Measurements from ENCODE around the gene DDX23.

Gene DDX23

GRCh38 chr12:48800971-48801370 is 51.0 kb downstream of the DDX23 start:
- no peak for DNase-seq (ENCODE audit: low read depth in 4 of 4, low spot score in 1 of 4)

- DNase-seq (ENCODE audit: low read depth in 4 of 4, low spot score in 1 of 4), result no peak
Observed at GRCh38 chr12:48800457-48800856, 51.5 kb downstream of the DDX23 start.

DNA sequence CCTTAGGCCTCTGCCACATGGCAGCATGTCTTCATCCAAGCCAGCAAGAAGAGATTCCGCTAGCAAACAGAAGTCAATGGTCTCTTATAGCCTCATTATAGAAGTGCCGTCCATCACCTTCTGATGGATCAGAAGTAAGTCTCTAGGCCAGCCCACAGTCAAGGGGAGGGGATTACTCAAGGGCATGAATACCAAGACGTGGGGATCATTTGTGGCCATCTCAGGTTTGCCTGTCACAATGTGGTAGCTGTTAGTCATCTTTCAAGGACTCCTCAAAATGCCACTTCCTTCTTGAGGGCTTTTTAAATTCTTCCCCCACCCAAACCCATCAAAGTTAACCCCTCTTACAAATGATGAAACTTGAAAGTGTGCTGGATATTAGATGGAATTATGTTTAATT is 55.0 kb downstream of the DDX23 start:
- no peak for DNase-seq (ENCODE audit: low read depth in 4 of 4, low spot score in 1 of 4)

DNA sequence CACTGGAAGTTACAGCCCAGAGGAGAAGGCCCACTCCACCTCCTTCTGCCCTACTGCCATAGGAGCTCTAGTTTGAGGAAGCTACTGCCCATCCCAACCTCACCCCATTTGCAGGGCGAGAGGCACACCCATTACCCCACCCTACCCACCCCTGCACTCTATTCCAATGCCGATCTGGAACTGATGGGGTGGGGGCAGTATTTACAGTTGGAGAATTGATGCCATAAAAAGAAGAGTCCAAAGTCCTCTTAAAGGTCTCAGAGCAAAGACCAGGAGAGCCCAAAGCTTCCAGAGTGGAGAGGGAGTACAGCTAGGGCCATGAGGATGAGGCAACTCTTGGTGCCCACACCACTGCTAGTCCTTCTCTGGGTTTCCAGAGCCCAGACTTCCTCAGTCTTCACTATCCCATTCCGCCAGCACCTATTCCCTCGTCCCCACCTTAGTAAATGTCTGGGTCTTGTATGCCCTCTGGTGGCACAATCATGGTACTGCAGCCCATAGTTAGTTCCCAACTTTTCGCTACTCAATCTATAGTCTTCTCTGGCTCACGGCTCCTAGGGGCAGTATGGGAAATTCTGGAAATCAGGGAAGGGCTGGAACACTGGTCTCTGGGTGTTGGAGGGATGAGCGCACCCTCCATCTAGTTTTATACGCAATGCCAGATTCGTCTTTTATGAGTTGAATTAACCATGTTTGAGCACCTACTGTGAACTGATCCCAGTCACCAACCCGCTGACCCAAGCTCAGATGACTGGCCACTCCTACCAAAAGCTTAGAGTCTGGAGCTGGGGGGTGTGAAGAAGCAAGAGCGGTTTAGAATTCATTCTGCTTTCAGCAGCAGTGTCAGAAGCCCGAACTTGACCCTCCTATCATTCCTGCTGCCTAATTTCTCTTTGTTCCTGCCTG is 56.2 kb downstream of the DDX23 start:
- DNase-seq (ENCODE audit: low read depth in 4 of 4, low spot score in 1 of 4), result peak in 2 of 4 experiments; percentile 22 to 33

- no peak for DNase-seq (ENCODE audit: low read depth in 4 of 4, low spot score in 1 of 4)
Observed at GRCh38 chr12:48794870-48795269, 57.1 kb downstream of the DDX23 start.

DNA sequence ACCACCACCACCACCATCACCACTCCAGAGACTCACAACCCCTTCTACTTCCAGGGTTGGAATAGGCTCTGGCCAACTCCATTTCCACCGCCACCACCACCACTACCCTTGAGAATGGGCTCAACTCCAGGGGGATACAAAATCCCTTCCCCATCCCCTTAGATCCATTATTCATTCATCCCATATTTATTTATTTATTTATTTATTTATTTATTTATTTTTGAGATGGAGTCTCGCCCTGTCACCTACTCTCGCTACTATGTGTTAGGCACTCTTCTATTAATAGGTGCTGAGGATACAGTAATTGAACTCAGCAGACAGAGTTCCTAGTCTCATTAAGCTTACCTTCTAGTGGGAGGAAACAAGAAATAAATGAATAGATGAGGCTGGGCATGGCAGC is 58.3 kb downstream of the DDX23 start:
- DNase-seq (ENCODE audit: low read depth in 4 of 4, low spot score in 1 of 4), result no peak

DNA sequence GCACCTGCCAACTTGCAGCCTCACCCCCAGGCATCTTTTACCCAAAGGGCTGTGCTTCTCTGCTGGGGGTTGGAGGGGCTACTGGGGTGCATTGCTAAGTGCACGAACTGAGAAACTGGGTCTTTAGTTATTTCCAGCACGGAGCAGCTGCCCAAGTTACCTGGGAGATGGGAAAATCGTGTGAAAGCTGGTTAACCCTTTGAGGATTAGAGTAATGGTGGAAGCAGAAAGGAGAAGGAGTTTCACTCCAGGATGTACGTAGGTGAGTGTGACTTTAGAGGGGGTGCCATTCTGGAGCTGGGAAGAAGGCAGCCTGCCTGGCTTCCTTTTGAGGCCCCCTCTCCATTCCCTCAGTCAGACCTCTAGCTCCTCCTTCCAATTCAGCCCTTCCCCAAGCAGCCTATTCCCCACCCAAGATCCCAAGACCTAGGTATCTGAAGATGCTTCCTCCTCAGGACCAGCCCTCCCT is 62.1 kb downstream of the DDX23 start:
- no peak for DNase-seq (ENCODE audit: low read depth in 4 of 4, low spot score in 1 of 4)

DNA sequence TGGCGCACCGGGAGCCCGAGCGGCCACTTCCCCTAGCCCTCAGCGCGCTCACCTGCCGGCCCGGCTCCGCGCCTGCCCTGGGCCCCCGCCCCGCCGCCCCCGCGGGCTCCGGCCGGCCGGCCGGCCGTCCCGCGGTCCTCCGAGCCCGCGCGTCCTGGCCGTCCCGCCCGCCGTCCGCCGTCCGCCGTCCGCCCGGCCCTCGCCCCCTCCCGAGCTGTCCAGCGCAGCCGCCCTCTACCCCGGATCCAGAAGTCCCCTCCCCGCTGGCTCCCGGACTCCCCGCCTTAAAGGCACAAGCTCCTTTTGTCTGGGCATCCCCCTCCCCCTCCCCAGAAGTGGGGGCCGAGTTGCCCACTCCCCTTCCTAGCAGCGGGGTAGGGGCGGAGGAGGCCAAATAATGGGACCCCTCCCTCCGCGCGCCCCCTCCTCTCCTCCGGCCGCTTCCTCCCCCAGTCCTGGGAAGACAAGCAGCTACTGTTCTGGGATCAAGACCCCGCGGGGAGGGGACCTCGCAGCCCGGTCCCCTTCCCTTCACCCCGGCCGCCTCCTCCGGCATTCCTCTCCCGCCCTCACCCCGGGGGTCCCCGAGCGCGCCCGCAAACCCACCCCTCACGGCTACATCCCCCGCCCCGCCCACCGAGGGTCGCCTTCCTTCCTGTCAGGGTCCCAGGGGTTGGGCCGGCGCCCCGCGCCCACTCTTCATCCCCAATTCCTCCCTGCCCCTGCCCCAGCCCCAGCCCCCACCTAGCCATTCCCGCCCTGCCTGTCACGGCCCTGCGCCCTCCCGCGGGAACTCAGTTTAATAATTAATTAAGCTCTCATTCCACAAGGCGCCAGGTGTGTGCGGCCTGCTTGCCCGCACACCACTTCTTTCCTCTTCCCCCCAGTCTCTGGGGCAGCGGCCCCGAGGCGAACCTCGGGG is 62.8 kb downstream of the DDX23 start, which contains the start of gene ADCY6:
TSS of gene ADCY6 (minus strand) at position 236 of the 922 bp plus-strand sequence. CDS start 5,655 bp downstream, outside the sequence.
- no peak for DNase-seq (ENCODE audit: low read depth in 4 of 4, low spot score in 1 of 4)

GRCh38 chr12:48788524-48788853 is 63.5 kb downstream of the DDX23 start:
- no peak for DNase-seq (ENCODE audit: low read depth in 4 of 4, low spot score in 1 of 4)

GRCh38 chr12:48787791-48788523 is 64.0 kb downstream of the DDX23 start:
- no peak for DNase-seq (ENCODE audit: low read depth in 4 of 4, low spot score in 1 of 4)

DNA sequence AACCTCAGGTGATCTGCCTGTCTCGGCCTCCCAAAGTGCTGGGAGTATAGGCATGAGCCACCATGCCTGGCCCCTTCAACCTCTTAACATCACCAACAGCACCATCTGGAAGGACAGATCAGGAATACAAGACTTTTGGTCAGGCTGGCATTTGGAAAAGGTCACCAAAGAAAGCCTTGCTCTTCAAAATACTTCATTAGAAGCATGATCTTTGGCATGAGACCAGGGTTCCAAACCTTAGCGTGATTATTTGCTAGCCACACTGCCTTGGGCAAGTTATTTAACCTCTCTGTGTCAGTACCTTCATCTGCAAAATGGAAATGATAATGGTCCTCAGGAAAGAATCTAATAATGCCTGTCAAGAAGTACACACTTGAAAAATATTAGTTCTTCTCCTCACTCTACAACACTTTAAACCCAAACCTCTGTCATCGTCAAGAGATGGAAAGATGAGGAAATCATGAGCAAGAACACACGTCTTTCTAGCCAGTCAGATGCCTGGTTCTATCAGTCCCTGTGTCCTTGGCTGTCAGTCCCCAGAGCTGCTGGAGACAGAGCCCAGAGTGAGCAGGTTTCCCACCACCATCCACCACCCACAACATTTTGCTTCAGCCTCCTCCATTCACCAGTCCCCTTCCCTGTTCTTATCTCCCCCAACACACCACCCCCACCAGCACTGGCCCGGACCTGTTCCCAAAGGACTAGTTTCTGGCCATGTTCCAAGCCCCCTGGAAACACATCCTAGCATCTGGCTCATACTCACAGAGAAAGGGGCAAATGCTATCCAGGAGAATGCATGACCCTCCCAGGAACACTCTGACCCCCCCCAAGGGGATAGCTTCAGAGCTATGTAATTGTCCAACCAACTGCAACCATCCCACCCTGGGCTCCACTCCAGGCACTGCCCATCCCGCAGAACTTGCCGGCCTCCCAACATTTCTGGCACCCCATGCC is 65.1 kb downstream of the DDX23 start:
- DNase-seq (ENCODE audit: low read depth in 4 of 4, low spot score in 1 of 4), result no peak

- DNase-seq (ENCODE audit: low read depth in 4 of 4, low spot score in 1 of 4), result no peak
Observed at GRCh38 chr12:48783432-48783831, 68.5 kb downstream of the DDX23 start.

GRCh38 chr12:48782457-48783395 is 69.2 kb downstream of the DDX23 start:
- DNase-seq (ENCODE audit: low read depth in 4 of 4, low spot score in 1 of 4), result no peak

GRCh38 chr12:48781750-48782456 is 70.1 kb downstream of the DDX23 start:
- no peak for DNase-seq (ENCODE audit: low read depth in 4 of 4, low spot score in 1 of 4)

- DNase-seq (ENCODE audit: low read depth in 4 of 4, low spot score in 1 of 4), result no peak
Observed at GRCh38 chr12:48780381-48781025, 71.5 kb downstream of the DDX23 start.

DNA sequence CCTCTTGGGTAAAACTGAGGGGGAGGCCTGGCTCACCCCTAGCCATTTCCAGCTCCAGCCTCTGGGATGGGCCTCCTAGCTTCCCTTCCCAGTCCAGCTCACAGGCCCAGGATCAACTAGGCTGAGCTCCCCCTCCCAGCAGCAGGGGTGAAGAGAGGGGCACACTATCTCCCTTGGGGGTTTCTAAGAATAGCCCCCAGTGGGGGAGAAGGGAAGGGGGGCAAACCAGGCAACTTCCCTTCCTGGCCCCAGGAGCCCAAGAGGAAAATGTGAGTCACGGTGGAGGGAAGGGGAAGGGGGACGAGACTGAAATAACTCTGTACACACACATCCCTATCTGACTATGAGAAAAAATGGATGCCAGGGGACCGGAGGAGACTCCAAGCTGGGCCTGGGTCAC is 72.1 kb downstream of the DDX23 start:
- DNase-seq (ENCODE audit: low read depth in 4 of 4, low spot score in 1 of 4), result no peak

All from stimulated activated CD4-positive, alpha-beta T cell treated with anti-CD3 and anti-CD28 coated beads, Interleukin-1b, Interleukin-23, amount 100 ng/mL, for 24 hours (primary cell).